A673 (cell line): Measurements from ENCODE around the gene TEC.

Experiments used
- CTCF ChIP-seq: fragments of 300-800, 200-600 bp; sonication (generic); conservative IDR thresholded peaks from 2 replicates; pipeline ENCODE4 v1.5.1; 2017; ENCODE audit warnings: low read depth, mild to moderate bottlenecking, antibody characterized with exemption, low read length, moderate library complexity, mixed read lengths
- EZH2 ChIP-seq: fragments of 200-600 bp; sonication (generic); IDR thresholded peaks from 2 replicates; pipeline ENCODE4 v1.6.1; 2017; ENCODE audit warnings: borderline replicate concordance, low read depth, mild to moderate bottlenecking, mixed read lengths, antibody characterized with exemption, low read length; ENCODE audit not compliant: poor library complexity, severe bottlenecking

GRCh38 chr4:48300004-48300403 lies 30.4 kb upstream of the TEC start:
- TF ChIP-seq CTCF (no peak), EZH2 (no peak)
